ENCODE data around the gene HS2ST1.

The HS2ST1 gene

GRCh38 chr1:87074001-87074795, 159.8 kb downstream of the HS2ST1 start:
- no peak for DNase-seq

- DNase-seq, result no peak
Measured at GRCh38 chr1:87077959-87078639, 163.7 kb downstream of the HS2ST1 start.

DNA sequence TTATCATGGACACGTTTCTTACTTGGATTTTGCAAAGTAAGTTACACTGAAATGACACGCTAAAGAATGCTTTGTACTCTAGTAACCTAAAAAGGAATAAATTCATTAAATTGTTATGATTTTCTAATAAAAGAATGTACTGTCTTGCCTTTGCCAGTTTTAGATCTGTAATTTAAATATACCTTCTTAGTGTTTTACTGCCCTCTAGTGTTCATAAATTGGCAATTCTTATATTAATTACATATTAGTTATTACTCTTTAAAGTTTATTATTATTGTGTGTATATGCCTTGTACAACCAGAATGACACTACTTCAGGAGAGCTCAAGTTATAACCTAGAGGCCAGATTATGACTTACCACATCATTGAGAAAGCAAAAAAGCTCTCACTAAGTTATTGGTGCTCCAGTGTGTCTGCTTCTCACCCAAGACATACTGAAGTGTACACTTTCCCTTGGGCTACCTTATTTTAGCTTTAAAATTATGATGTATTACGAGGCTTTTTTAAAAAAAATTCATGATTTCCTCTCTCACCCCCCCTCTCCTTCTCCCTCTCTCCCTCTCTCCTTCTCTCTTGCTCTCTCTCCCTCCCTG, 169.9 kb downstream of the HS2ST1 start:
- no peak for DNase-seq

GRCh38 chr1:87086120-87086519, 171.7 kb downstream of the HS2ST1 start:
- DNase-seq, result no peak

- no peak for DNase-seq
Measured at GRCh38 chr1:87089070-87089736, 174.8 kb downstream of the HS2ST1 start.

- DNase-seq, result no peak
Measured at GRCh38 chr1:87089823-87090222, 175.4 kb downstream of the HS2ST1 start.

- DNase-seq, result no peak
Measured at GRCh38 chr1:87091425-87091824, 177.0 kb downstream of the HS2ST1 start.

DNA sequence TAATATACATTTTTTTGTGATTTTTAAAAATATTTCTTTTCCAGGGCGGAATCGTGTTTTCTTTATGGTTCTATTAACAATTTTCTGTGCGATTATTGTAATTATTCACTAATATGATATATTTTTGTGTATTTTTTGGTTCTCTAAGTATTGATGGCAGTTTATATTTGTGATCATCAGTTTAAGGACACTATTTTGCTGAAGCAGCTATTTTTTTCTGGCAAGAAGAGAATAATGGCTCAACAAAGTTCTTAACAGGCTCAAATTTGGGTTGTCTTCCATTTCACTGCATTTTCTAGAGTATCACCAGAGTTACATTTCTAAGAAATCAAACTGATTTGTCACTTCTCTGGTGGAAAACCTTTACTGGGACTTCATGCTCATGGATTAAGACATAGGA, 178.4 kb downstream of the HS2ST1 start:
- no peak for DNase-seq

GRCh38 chr1:87093286-87093685, 178.9 kb downstream of the HS2ST1 start:
- no peak for DNase-seq

DNA sequence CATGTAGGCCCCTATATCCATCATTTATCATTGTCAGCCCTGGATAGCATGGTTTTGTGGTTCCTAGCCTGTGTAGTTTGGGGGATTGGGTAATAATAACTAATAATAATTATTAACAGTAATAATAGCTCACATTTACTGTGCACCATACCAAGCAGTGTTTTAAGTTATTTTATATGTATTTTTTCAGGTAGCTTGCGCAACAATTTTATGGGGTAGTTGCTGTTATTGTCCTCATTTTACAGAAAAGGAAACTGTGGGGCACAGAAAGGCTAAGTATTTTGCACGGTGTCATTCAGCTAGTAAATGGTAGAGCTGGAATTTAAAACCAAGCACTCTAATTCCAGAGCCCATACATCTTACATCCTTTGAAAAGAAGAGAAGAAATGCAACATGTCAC, 179.8 kb downstream of the HS2ST1 start:
- DNase-seq, result no peak

DNA sequence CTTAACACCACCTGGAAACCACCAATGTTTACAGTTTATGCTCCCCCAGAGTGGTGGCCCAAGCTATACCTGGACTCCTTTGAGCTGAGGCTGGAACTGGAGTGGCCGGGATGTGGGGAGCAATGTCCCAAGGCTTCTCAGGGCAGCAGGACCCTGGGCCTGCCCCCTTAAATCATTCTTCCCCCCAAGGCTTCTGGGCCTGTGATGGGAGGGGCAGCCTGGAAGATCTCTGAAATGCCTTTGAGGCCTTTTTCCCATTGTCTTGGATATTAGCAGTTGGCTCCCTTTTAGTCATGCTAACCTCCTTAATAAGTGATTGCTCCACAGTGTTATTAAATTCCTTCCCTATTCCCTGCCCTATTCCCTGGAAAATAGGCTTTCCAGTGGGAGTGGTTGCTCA, 185.8 kb downstream of the HS2ST1 start:
- no peak for DNase-seq

DNA sequence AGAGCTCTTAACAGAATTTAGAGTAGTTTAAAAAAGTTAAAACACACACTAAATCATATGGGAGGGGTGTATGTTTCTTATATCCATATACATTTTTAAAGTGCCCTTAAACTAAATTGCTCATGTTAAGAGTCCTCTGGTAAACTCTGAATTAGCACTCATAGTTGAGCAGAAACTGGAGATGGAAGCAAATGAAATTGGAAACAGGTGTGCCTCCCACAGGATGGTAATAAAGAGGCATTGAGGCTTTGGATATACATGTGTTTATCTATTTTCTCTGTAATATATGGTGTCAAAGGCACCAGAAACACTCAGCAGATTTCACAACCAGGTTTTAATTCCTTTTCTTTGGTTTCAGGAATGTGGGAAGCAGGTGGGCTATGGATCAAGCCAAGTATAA, 188.6 kb downstream of the HS2ST1 start:
- no peak for DNase-seq

DNA sequence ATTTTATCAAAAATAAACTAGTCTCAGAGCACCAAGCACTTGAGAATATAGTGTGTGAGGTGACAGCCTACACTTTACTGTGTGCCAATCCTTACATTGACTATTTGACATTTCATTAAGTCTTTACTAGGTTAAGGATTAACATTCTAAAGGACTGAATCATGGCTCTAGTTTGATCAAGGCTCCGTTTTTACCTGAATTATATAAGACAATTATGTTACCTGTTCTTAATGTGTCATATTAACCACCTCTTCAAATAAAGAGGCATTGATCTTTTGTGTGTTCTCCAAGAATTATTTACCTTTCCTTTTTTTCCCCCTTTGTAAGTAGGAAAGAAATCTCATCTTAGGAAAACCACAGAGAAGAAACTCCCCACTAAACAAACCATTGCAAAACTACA, 189.7 kb downstream of the HS2ST1 start:
- no peak for DNase-seq

- no peak for DNase-seq
Measured at GRCh38 chr1:87104945-87105344, 190.5 kb downstream of the HS2ST1 start.

- DNase-seq, result no peak
Measured at GRCh38 chr1:87106144-87106543, 191.7 kb downstream of the HS2ST1 start.

- DNase-seq, result no peak
Measured at GRCh38 chr1:87106867-87107266, 192.4 kb downstream of the HS2ST1 start.

DNA sequence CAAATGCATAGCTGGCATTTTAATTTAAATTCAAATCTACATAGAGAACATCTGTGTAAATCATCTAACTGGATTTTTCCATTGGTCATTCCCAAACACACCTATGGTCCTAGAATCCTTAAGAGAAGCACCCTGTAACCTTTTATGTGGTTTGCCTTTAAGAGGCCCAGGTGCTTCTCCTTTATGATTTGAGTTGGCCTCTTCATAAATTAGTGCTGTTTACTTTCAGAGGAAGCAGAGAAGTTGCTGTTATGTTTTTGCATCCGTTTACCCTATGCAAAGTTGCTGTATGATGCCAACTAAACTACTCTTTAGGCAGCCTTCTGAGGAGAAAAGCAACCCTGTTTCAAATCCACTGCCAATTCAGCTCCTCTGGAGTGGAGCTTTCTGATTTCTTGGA, 193.8 kb downstream of the HS2ST1 start:
- DNase-seq, result no peak

- no peak for DNase-seq
Measured at GRCh38 chr1:87108814-87109411, 194.5 kb downstream of the HS2ST1 start.

DNA sequence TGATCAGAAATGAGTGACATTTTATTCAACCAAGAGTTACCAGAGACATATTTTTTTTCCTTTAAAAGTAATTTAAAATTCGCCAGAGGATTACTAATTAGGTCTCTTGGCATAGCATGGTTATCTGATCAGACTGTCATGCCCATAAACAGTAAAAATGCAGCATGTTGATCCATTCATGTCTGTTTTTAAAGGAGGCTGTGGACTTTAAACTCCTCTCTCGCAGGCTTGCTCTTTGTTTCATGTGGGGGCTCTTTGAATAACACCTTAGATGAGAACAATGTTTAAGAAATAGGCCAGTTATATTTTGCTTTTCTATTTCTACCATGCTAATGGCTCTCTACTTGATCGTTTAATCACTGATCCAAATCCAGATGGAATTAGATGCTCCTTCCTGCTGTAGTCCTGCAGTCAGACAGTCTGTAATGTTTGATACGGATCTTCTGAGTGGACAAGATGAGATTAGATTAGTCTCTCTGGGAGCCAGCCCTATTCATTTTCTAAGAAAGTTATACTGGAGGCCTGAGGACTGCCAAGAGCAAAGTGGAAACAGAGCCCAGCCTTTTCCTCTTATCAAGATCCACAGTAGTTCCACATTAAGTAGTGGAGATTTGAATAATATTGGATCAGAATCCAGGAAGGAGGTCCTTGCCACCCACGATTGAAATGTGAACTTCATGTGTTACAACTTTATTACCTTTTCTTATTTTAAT, 197.4 kb downstream of the HS2ST1 start:
- DNase-seq, result no peak

DNA sequence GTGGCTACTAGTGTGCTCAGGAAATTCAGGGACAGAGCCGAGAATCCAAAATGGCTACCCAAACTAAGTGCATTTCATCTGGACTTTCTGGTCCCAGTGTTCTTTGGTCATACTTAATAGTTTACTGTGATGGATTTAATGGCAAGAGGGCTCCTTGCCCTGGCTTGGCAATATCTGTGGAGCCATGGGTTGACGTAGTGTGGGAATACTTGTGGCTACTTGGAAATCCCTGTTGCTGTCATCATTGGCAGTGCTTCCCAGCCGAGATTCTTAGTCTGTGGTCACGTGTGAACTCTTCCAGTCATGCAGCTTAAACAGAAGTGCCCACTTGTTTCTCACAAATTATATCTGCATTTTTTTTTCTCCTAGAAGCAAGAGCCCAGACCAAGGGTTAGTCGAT, 198.9 kb downstream of the HS2ST1 start:
- DNase-seq, result no peak

DNA sequence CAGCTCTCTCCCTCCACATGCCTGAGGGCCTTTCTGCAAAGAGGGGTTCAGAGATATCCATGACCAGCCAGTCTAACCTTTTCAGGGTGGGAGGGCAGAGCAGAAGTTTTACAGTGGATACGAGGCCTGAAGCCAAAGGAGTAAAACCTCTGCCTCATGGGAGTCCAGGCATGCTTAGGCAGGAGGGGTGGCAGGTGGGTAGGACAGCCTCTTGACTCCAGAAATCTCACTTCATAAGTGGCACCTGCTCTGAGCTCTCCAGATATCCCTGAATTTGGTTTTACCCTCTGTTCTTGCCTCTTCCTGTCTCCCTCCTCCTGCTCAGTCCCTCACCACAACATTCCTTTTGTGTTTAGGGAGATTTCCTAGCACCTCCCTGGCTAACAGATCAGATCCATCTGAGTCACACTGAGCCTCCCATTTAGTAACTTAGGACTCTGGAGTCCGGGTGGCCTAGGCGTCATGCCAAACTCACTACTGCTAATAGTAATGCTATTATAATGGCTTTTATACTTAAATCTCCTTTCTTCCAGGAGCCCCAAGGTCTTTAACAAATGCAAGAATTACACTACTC, 201.0 kb downstream of the HS2ST1 start:
- no peak for DNase-seq

- DNase-seq, result no peak
Measured at GRCh38 chr1:87115891-87116290, 201.5 kb downstream of the HS2ST1 start.

Measured in activated CD4-positive, alpha-beta T cell treated with anti-CD3 and anti-CD28 coated beads, Interleukin-2, amount 50 U/mL, for 1 hour (primary cell).